LNCAP (cell line): ENCODE measurements around the gene SQSTM1.

ENCODE experiments used
- TF ChIP-seq, protein P1 (sequence below): fragments of 450-650 bp; IDR thresholded peaks from 2 replicates; pipeline ENCODE4 v1.5.1; 2017; ENCODE audit warnings: mild to moderate bottlenecking

The SQSTM1 gene

DNA sequence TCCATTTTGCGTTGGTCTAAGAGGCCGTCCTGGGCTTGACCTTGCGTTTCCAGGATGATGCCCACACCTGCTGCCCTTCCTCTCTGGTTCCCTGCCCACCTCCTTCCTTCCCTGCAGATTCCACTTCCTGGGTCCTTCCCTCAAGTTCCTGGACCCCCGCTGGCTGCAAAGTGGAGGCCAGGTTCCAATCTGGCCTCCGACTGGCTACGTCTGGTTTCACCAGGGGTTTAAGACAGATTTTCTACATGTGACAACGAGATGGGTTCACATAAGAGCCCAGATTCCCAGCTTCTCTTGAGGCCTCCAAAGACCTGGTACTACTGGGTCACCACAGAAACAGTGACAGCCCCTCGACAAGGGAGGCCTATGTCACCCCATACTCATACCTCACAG, 16.2 kb upstream of the SQSTM1 start:
- TF ChIP-seq, protein P1, sequence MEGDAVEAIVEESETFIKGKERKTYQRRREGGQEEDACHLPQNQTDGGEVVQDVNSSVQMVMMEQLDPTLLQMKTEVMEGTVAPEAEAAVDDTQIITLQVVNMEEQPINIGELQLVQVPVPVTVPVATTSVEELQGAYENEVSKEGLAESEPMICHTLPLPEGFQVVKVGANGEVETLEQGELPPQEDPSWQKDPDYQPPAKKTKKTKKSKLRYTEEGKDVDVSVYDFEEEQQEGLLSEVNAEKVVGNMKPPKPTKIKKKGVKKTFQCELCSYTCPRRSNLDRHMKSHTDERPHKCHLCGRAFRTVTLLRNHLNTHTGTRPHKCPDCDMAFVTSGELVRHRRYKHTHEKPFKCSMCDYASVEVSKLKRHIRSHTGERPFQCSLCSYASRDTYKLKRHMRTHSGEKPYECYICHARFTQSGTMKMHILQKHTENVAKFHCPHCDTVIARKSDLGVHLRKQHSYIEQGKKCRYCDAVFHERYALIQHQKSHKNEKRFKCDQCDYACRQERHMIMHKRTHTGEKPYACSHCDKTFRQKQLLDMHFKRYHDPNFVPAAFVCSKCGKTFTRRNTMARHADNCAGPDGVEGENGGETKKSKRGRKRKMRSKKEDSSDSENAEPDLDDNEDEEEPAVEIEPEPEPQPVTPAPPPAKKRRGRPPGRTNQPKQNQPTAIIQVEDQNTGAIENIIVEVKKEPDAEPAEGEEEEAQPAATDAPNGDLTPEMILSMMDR, result no peak

DNA sequence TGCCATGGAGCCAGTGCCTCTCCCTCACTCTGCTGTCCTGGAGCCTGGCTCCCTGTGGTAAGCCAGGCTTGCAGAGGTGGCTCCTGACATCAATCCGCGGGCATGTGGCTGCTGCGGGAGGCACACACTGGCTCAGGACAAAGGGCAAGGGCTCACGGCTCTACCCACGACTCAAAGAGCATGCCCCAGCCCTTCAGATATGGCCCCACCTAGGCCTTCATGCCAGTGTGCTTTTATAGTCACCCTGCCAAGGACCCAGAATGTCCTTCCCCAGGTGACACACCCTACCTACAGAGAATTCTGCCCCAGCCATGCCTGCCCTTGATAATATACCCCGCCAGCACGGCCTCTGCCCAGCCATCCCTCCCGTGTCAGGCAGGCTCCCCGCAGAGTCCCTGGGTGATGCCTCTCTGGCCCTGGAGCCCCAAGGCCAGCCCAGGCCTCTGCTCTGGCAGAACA, 15.6 kb upstream of the SQSTM1 start:
- TF ChIP-seq, protein P1, result no peak

DNA sequence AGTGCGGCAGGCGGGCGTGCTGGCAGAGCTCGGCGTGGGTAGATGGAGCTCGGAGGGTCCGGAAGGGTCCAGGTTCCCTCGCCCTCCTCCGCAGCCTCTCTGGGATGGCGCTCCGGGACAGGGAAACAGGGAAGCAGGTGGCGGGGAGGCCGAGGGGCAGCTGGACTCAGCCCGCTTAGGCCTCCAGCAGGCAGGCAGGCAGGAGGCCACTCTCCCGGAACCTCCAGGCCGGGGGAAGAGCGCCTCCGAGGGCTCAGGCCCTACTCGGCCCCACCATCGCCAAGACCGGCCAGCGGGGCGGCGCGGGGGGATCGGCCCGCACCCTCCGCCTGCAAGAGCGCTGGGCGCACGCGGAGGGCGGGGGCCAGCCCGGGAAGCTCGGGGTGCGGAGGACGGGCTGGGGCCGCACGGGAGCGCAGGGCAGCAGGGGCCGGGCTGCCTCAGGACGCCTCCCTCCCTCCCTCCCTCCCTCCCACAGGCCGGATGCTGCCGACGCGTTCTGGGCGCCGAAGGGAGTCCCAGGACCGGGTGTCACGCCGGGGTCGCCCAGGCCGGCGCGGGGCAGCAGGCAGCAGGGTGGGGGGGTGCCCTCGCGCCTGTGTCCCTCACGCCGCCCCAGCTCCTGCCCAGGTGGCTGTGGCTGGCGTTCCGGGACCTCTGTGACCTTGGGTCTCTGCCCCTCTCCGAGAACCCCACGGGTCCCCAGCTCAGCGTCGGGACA, 15.0 kb upstream of the SQSTM1 start:
- TF ChIP-seq, protein P1, result no peak

DNA sequence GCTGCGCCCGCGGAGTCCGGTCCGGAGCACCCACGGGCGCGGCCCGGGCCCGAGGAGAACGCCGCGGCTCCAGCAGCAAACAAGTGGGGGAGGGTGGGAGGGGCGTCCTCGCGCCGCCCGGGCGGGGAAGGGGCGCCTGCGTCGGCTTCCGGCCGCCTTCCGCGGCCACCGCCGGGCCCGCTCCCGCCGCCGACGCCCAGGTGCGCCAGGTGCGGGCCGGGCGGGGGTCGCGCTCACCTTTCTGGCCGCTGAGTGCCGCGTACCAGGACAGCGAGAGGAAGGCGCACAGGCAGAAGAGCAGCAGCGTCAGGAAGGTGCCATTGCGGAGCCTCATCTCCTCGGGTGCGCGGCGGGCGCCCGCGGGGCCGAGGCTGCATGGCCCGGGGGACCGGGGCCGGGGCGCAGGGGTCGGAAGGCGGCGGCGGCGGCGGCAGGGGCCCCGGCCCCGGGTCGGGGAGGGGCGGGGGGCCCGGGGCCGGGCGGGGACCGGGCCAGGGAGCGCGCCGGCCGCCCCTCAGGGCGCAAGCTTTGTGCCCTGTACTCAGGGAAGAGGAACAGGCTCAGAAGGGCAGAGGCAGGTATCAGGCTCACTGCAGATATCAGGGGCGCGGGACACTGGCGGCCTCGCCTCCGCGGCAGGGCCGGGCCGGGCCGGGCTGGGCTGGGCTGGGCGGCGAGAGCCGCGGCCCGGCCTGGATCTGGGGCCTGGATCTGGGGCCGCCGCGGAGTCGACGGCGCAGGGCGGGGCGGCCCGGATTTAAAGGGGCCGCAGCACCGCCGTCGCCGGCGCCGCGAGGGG, 14.3 kb upstream of the SQSTM1 start, which contains the start of gene MGAT4B:
MGAT4B (minus strand) TSS at position 617 of the 799 bp plus-strand sequence; CDS start at position 334, 283 bp downstream.
- TF ChIP-seq, protein P1, result no peak

DNA sequence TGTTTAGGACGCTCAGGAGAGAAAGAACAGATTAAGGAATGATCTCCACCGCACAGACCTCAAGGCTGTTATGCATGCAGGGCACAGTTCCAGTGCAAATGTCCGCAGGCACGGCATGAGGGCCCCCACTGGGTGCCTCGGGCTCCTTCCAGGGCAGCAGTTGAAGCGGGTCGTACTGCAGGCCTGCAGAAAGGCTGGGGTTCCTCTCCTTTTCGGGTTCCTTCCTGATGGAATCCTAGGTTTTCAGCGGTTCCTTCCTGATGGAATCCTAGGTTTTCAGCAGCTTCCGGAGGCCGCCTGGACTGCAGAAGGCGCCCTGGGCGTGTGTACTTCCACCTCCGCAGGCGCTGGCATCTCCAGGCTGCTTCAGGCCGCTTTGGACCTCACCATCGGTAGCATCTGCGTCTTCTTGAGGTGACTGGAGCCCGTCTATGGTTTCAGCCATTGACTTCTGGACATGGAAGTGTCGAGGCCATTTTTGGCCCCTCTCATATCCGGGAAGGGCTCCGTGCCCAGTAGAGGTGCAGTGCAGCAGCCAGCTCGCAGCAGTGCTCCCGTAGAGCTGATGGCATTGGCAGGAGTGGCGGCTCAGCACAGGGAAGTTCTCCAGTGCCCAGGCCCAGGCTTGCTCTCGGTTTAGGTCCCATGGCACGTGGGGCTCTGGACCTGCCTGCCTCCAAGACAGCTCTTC, 8.4 kb upstream of the SQSTM1 start:
- TF ChIP-seq, protein P1, result no peak

DNA sequence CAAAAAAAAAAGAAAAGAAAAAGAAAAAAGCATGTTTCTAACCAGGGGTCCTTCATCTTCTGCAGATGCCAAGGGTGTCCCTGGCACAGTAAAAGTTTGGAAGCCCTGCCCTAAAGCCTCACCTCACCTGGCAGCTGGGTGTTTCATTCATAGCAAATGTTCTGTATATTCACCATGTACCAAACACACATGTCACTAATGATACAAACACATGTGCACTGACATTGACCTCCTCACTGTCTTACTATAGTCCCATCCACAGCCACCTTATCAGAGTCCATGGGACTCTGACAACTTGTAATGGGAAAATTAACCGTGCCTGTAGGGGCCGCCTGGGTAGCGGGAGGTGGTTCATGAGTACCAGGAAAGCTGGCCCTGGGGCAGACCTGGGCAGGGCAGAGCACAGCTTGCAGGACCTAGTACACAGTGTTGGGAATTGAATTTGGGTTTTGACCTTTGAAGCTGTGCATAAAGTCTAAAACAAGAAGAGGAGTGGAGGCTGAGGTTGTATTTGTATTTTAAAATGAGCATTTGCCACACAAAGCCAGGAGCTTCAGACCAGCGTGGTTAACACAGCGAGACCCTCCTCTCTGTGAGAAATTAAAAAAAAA, 7.6 kb upstream of the SQSTM1 start:
- TF ChIP-seq, protein P1, result no peak

DNA sequence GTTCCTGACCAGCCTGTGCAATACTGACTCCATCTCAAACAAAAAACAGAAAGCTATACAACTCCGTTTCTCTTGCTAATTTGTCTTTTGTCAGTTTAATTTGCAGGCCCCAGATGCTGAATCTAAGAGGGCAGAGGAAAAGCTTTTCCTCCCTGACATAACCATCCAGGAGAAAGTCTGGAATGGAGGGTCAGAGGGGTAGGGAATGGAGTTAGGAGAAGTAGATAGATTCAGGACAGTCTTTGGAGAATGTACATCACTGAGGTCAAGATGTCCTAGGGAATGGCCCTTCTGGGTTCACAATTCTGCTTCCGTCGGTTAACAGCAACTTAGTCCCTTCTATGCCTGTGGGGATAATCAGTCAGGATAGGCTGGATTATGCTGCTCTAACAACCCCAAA, 6.6 kb upstream of the SQSTM1 start:
- TF ChIP-seq, protein P1, result no peak
